Measurements from ENCODE around the gene SUFU.

GRCh38 chr10:102458656-102459055, 45.1 kb upstream of the SUFU start:
- TF ChIP-seq CTCF (IDR thresholded peaks at IDR 0.05) (no peak), POLR2A (IDR thresholded peaks at IDR 0.05) (no peak)

Data from gastroesophageal sphincter (tissue), 3 donors.